GM20431 (cell line): ENCODE measurements around the gene SIL1.
"Not testable (repeated sequence)": the region's sequence is repeated elsewhere in the genome, so short reads cannot be mapped to it uniquely, and the experiment has no call there.

ENCODE experiments used
- in situ Hi-C: fragments of 300-500 bp; cut with MseI, MboI; formaldehyde crosslinking; loops from one replicate; pipeline ENCODE4 v1.15.0; 2020; ENCODE audit warnings: low sequenced_read_pairs; ENCODE audit not compliant: unreplicated experiment

SIL1 gene

GRCh38 chr5:139079225-139079990, 118.8 kb downstream of the SIL1 start:
- in situ Hi-C loops = no loop called here

- in situ Hi-C loops = no loop called here
Measured at GRCh38 chr5:139078345-139078744, 119.8 kb downstream of the SIL1 start.

DNA sequence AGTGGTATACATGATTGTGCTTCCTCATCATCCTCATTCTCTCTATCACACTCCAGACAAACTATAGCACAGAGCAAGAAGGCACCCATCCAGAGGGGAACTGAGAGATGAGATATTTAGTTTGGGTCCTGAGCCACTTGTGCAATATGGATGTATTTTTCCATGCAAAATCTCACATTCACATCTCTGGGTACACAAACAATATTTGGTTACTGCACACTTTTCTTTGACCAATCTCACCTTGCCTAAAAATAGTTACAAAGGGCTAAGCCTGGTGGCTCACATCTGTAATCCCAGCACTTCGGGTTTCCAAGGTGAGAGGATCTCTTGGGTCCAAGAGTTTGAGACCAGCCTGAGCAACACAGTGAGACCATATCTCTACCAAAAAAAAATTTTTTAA, 120.3 kb downstream of the SIL1 start:
- in situ Hi-C loops = no loop called here

DNA sequence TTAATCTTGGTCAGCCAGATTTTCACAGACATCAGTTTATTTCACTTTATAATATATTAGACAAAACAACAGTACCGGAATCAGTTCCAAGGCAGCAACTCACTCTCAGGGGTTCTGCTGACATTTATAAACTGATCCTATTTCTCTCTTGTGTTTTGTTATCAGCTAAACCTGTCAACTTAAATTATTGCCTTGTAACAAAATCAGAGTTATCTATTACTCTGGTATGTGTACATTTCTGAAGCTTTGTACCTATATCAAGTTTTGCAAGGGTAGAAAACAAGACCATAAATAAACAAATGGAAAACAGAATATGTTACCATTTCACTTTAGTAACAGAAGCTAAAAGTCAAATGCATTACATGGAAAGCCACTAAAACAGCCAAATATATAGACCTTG, 122.1 kb downstream of the SIL1 start:
- in situ Hi-C loops = no loop called here

GRCh38 chr5:139075066-139076050, 122.8 kb downstream of the SIL1 start:
- in situ Hi-C loops = no loop called here

DNA sequence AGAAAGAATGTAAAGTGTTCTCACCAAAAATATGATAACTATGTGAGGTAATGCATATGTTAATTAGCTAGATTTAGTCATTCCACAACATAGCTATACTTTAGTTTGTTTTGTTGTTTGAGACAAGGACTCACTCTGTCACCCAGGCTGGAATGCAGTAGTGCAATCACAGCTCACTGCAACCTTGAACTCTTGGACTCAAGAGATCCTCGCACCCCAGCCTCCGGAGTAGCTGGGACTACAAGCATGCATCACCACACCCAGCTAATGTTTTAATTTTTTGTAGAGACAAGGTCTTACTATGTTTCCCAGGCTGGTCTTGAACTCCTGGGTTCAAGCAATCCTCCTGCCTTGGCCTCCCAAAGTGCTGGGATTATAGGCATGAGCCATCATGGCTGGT, 124.2 kb downstream of the SIL1 start:
- in situ Hi-C loops = not testable (repeated sequence)

DNA sequence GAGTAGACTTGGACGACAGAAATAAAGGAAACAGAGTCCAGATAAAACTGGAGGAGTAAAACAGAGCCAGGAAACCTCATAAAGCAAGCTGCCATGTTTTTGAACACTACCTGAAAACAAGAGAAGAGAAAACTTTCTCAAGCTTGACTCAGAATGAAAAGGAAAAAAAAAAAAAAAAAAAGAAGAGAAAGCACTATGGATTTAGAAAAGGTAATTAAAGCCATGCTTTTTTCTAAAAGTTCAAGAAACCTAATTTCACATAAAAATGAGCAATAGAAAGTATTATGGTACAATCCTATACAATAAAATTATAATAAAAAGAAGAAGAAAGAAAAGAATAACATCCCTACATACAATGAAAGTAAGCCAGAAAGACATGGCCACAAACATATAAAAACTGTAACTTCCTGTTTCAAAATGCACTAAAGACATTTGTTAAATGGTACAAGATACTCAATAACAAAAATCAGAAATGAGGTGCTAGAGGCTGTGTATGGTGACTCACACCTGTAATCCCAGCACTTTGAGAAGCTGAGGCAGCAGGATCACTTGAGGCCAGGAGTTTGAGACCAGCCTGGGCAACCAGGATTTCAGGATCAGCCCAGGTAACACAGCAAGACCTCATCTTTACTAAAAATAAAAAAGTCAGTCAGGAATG, 129.5 kb downstream of the SIL1 start:
- in situ Hi-C loops = no loop called here

- in situ Hi-C loops = no loop called here
Measured at GRCh38 chr5:139068060-139068459, 130.1 kb downstream of the SIL1 start.

- in situ Hi-C loops = no loop called here
Measured at GRCh38 chr5:139065306-139065705, 132.9 kb downstream of the SIL1 start.

DNA sequence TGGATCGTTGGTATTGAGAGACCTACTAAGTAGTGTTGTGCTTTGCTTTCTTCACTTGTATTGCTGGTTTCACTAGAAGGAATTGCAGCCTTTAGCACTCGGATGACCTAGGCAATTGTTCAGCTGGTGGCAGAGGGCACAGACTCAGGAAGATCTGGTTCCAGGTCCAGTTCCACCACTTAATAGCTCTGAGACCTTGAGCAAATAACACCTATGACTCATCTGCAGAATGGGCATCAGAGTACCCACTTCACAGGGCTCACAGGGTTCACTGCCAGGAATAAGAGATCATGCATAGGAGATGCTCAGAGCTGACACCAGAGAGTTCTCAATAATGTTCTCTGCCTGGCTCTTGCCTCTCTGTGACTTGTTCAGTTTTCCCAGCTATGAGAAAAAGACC, 133.6 kb downstream of the SIL1 start:
- in situ Hi-C loops = no loop called here

DNA sequence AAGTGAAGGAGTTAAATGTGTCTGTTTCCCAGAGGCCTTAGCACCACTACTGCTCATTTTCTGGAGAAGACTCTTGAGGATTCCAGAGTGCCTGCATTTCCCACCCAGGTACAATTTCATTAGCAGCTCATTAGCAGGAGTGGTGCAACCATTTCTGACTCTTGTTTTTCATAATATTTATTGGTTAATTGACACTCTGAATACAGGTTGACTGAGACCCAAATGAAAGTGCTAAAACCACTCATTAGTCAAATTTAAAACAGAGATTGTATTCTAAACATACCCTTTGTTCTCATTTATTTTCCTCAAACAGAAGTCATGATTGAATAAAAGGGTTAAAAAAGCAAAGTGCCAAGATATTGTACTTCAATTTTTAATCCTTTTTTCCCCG, 134.5 kb downstream of the SIL1 start:
- in situ Hi-C loops = no loop called here

- in situ Hi-C loops = no loop called here
Measured at GRCh38 chr5:139062910-139063663, 135.1 kb downstream of the SIL1 start.

GRCh38 chr5:139061856-139062255, 136.3 kb downstream of the SIL1 start:
- in situ Hi-C loops = no loop called here

- in situ Hi-C loops = no loop called here
Measured at GRCh38 chr5:139061274-139061673, 136.9 kb downstream of the SIL1 start.

DNA sequence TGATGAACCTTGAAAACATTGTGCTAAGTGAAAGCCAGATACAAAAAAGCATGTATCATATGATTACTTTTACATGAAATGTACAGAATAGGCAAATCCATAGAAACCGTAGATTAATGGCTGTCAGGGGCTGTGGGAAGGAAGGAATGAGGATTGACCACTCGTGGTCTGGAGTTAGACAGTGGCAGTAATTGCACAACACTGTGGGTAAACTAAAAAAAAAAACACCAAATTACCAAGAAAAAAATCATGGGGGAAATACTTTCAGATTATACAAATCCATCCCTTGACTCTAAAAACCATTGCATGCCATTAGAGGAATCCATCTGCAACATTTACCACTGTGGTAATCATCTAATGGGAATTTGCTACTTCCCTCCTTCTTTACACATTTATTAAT, 140.0 kb downstream of the SIL1 start:
- in situ Hi-C loops = no loop called here

- in situ Hi-C loops = not testable (repeated sequence)
Measured at GRCh38 chr5:139057045-139057939, 140.9 kb downstream of the SIL1 start.

DNA sequence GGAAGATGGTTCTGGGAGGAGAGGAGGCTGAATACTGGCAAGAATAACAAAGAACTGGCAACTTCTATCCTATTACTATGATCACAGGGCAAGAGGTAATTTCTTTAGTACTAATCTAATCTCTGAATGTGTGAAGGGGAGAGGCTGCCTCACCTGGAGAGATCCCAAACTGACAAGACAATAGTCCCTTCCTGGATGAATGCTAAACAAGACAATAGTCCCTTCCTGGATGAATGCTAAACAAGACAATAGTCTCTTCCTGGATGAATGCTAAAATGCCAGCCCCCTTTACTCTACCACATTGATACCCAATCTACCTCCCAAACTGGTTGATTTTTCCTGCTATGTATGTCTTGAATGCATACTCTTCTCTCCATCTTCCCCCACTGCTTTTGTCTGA, 145.2 kb downstream of the SIL1 start:
- in situ Hi-C loops = no loop called here

DNA sequence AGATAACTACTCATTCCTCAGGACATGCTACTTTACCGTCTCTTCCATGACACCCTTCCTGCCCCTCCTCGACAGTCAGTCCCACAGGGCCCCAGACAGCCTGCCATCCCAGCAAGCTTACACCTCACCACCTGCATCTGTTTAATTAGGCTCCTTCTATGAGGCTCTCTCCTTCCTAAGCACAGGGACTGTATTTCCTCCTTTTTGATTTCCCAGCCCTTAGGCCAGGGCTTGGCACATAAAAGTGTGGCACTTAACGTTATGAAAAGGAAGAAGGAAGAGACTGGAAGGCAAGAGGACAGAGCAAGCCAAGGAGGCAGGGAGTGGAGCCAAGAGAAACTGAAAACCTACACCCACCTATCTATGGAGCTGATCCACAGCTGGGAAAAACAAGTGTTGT, 146.8 kb downstream of the SIL1 start:
- in situ Hi-C loops = no loop called here

GRCh38 chr5:139050432-139050831, 147.7 kb downstream of the SIL1 start:
- in situ Hi-C loops = no loop called here
